Measurements from ENCODE around the gene MEAK7.

MEAK7 gene

DNA sequence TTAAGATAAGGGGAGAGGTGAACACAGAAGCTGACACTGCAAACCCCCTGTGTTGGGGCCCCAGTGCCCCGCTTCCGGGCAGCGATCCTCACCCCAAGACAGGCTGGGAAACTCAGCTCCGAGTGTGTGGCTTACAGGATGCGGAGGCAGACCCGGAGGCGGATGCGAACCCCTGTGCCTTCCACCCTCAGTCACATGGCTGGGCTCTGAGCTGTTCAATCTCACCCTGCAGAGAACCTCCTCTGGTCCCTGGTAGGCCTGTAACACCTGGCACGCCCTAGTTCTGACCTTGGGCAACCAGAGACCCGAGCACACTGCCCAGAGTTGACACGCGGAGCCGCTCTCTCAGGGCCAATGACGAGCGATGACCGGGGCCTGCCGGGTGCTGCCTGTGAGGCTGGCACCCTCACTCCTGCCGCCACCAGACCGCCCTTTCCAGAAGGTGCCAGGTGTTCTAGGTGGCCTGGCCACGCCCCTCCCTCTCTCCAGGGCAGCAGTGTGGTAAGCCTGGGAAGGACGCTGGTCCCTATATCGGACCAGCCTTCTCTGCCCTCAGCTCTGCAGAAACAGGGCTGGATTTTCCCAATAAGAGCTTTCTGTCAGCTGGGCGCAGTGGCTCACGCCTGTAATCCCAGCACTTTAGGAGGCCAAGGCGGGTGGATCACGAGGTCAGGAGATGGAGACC lies 23.3 kb downstream of the MEAK7 start:
- TF ChIP-seq, protein P1, sequence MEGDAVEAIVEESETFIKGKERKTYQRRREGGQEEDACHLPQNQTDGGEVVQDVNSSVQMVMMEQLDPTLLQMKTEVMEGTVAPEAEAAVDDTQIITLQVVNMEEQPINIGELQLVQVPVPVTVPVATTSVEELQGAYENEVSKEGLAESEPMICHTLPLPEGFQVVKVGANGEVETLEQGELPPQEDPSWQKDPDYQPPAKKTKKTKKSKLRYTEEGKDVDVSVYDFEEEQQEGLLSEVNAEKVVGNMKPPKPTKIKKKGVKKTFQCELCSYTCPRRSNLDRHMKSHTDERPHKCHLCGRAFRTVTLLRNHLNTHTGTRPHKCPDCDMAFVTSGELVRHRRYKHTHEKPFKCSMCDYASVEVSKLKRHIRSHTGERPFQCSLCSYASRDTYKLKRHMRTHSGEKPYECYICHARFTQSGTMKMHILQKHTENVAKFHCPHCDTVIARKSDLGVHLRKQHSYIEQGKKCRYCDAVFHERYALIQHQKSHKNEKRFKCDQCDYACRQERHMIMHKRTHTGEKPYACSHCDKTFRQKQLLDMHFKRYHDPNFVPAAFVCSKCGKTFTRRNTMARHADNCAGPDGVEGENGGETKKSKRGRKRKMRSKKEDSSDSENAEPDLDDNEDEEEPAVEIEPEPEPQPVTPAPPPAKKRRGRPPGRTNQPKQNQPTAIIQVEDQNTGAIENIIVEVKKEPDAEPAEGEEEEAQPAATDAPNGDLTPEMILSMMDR (conservative IDR thresholded peaks at IDR 0.05; ENCODE audit: low read length): no peak
- no peak overlapping the region for H3K4me3 ChIP-seq (ENCODE audit: low read length)
- no peak for DNase-seq (ENCODE audit: low read depth)

DNA sequence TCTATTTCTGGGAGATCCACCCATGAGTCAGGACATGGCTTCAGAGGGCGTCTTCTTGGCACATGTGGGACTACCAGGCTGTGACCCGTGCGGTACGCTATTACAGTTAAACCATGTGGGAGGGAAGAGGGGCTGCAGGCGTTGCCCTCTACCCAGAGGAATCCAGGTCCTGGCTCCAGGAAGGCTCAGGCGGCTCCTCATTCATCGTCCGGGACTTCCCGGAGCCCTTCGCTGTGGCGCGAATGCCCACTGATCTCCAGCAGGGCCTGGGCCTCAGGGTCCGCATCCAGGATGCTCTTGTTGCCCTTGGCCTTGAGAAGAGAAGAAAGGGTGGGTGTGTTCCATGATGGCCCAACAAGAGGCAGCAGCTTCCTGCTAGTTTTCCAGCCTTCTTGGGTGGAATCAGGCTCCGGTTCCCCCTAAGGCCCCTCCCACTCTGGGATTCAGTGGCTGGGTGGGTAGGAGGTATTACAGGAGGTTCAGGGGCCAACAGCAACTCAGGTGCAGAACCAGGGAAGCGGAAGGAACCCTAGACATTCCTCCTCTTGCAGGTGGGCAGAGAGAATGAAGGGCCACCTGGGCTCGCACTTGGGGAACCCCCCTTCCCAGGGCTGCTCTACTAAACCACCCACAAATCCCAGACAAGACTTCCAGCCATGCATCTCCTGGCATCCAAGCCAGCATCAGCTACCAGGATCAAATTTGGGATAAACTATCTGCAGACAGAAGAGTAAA lies 24.6 kb downstream of the MEAK7 start:
- DNase-seq (ENCODE audit: low read depth): no peak
- H3K4me3 ChIP-seq (ENCODE audit: low read length): no peak overlapping the region
- TF ChIP-seq, protein P1 (conservative IDR thresholded peaks at IDR 0.05; ENCODE audit: low read length): no peak

DNA sequence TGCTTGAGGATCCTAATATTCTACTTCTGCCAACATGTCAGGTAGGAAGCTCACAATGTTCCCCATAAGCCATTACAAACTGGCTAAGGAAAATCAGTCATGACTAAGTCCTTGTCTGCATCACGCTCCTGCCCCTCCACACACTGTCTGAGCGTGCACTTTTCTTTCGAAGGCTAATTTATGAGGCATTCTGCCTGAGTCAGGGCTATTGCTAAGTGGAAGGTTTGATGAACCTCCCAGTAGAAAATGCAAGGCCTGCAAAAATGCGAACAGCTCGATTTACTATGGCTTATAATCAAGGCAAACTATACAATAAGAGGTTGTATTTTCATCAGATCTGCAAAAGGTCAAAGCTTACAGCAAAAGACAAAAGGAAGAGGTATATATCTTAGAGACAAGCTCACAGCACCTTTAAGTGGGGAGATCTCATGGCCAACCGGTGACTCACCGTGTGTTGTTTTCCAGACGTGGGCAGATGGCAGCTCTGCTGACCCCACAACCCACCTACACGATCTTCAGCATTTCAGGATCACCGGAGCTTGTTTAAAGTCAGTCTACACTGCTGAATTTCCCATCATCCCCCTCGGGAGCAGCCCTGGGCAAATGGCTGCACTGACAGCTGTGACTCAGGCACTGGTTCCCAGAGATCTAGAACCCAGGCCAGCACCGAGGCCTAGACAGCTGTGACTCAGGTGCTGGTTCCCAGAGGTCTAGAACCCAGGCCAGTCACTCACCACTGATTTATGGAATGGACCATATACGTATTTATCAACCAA lies 26.1 kb downstream of the MEAK7 start:
- H3K4me3 ChIP-seq (ENCODE audit: low read length): no peak overlapping the region
- peak; percentile 62 for DNase-seq (ENCODE audit: low read depth)
- TF ChIP-seq, protein P1 (conservative IDR thresholded peaks at IDR 0.05; ENCODE audit: low read length): no peak

DNA sequence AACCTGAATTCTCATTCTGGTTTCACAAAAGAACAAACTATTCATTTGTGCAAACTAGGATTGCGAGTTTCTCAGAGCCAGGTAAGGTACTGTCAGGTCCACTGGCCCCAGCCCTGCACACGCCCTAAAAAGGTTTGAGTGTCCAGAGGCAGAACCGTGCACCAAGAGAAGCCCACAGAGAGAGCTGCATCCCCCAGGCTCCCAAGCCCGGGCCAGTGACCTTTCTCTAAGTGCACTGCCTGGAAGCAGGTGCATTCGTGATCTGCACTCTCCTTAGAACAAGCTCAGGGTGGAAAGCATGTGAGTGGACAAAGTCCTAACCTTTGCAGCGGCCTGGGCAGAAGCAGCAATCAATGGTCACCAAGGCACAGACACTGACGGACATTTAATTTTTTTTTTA lies 26.8 kb downstream of the MEAK7 start:
- TF ChIP-seq, protein P1 (conservative IDR thresholded peaks at IDR 0.05; ENCODE audit: low read length): no peak
- H3K4me3 ChIP-seq (ENCODE audit: low read length): no peak overlapping the region
- no peak for DNase-seq (ENCODE audit: low read depth)

DNA sequence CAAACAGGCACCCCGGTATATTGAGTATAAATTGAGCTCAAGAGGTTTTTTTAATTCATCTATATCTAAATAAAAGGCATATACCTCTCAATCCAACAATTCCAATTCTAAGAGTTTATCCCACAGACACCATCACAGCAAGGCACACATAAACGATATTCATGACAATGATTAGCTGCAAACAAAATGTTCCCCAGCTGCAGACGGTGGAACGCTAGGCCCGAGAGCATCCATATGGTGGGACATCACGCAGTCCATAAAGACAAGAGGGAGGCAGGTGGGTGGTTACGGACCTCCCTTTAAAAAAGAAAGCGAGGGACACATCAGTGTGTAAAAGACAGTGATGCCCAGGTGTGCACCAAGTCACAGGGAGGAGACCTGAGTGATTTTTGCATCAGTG lies 28.1 kb downstream of the MEAK7 start:
- no peak for DNase-seq (ENCODE audit: low read depth)
- TF ChIP-seq, protein P1 (conservative IDR thresholded peaks at IDR 0.05; ENCODE audit: low read length): no peak
- no peak overlapping the region for H3K4me3 ChIP-seq (ENCODE audit: low read length)

DNA sequence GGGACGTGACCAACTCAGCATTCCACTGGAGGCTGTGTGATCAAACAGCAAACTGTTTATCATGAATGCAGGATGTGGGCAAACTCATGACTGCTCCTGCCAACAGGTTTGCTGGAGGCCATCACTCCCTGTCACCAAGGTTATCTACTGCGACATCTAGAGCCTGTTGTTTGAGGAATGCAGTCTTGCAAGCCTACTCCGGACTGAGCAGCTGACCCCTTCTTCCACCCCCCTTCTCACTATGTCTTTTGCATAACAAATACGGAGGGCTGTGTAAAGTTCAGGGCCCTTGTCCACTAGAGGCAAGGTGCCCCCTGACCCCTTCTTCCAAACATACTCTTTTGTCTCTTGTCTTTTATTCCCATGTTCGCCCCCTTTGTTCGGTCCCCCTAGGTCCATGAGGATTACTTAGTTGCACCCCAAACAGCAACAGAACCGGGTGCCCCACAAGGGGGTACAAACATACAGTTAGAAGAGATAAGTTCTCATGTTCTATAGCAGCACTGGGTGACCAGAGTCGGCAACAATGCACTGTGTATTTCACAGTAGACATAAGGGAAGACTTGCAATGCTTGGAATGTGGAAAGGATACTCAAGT lies 28.7 kb downstream of the MEAK7 start:
- no peak overlapping the region for H3K4me3 ChIP-seq (ENCODE audit: low read length)
- TF ChIP-seq, protein P1 (conservative IDR thresholded peaks at IDR 0.05; ENCODE audit: low read length): no peak
- no peak for DNase-seq (ENCODE audit: low read depth)

All from AG10803 (cell line).